Fibroblast of lung (primary cell): ENCODE measurements around the gene KCNN3.

ENCODE experiments used
- CTCF ChIP-seq, 2 donors: IDR thresholded peaks in 1 of 2; conservative IDR thresholded peaks in 1 of 2; 1 replicate in 1 of 2; 2 replicates in 1 of 2; pipeline ENCODE4 v1.5.1; 2011 to 2012; ENCODE audit warnings: low read length in 2 of 2, control low read depth in 1 of 2, inconsistent platforms in 1 of 2, low read depth in 1 of 2, mild to moderate bottlenecking in 1 of 2
- EZH2 ChIP-seq: IDR thresholded peaks from 2 replicates; pipeline ENCODE4 v1.5.1; 2012; ENCODE audit warnings: low read length, control low read depth, mild to moderate bottlenecking; ENCODE audit errors: missing control alignments

GRCh38 chr1:154911691-154912550 lies 41.8 kb upstream of the KCNN3 start:
- TF ChIP-seq EZH2 (no peak), CTCF (conservative IDR thresholded peaks at IDR 0.05 in 1 of 2, IDR thresholded peaks at IDR 0.05 in 1 of 2; ENCODE audit: low read depth in 1 of 2, low read length in 2 of 2) (no peak)
